GM23338 (cell line): ENCODE data around the gene CDCP1. TPM values are rescaled to one million over a fixed set of nuclear protein-coding genes. Genes with fewer than 3 reads are reported as not detected.

Experiments
- ATAC-seq: fragments of 200-7000 bp; cut with Tn5 transposase; 3 replicates; pipeline ENCODE4 v1.9.1; 2020
- DNase-seq: peaks from one replicate; pipeline ENCODE4 v3.0.0-alpha.2; 2015; ENCODE audit warnings: low spot score
- H2AFZ ChIP-seq: fragments of 200-600 bp; sonication (generic); 2 replicates; pipeline ENCODE4 v1.8.0; 2016; ENCODE audit warnings: antibody characterized with exemption, mild to moderate bottlenecking, moderate library complexity
- H3F3A ChIP-seq: fragments of 200-600 bp; sonication (generic); replicated peaks from 2 replicates; pipeline ENCODE4 v1.8.0; 2017; ENCODE audit warnings: antibody characterized with exemption, mixed run types, low read depth
- H3K27ac ChIP-seq: fragments of 200-600 bp; sonication (generic); 2 replicates; pipeline ENCODE4 v1.6.1; 2016; ENCODE audit warnings: low read depth
- H3K27me3 ChIP-seq: fragments of 200-600 bp; sonication (generic); 2 replicates; pipeline ENCODE4 v1.8.0; 2016; ENCODE audit warnings: mild to moderate bottlenecking, mixed run types, moderate library complexity; ENCODE audit not compliant: insufficient read depth
- H3K36me3 ChIP-seq: fragments of 200-600 bp; sonication (generic); 2 replicates; pipeline ENCODE4 v1.8.0; 2016; ENCODE audit warnings: mild to moderate bottlenecking; ENCODE audit not compliant: insufficient read depth
- H3K4me1 ChIP-seq: fragments of 200-600 bp; sonication (generic); 2 replicates; pipeline ENCODE4 v1.8.0; 2016; ENCODE audit warnings: mild to moderate bottlenecking, moderate library complexity; ENCODE audit not compliant: insufficient read depth
- H3K4me2 ChIP-seq: fragments of 200-600 bp; sonication (generic); 2 replicates; pipeline ENCODE4 v1.7.1; 2017; ENCODE audit warnings: mixed run types
- H3K4me3 ChIP-seq: fragments of 200-600 bp; sonication (generic); 2 replicates; pipeline ENCODE4 v1.6.1; 2016; ENCODE audit warnings: mixed run types
- H3K79me2 ChIP-seq: fragments of 200-600 bp; sonication (generic); replicated peaks from 2 replicates; pipeline ENCODE4 v1.8.0; 2017; ENCODE audit warnings: mild to moderate bottlenecking; ENCODE audit not compliant: insufficient read depth
- H3K9me2 ChIP-seq: fragments of 200-600 bp; sonication (generic); 2 replicates; pipeline ENCODE4 v1.8.0; 2017; ENCODE audit not compliant: insufficient read depth
- H4K20me1 ChIP-seq: fragments of 200-600 bp; sonication (generic); replicated peaks from 2 replicates; pipeline ENCODE4 v1.8.0; 2017; ENCODE audit warnings: mild to moderate bottlenecking; ENCODE audit not compliant: insufficient read depth
- H3K27ac Mint-ChIP-seq: 2 replicates; pipeline ENCODE4 v1.8.0; 2020; ENCODE audit warnings: inconsistent platforms, mild to moderate bottlenecking, moderate library complexity, mixed read lengths
- H3K27me3 Mint-ChIP-seq: 3 replicates; pipeline ENCODE4 v1.8.0; 2022; ENCODE audit warnings: low read depth, mild to moderate bottlenecking, moderate library complexity, mixed read lengths, inconsistent platforms; ENCODE audit not compliant: insufficient read depth, poor library complexity
- H3K36me3 Mint-ChIP-seq: 3 replicates; pipeline ENCODE4 v1.8.0; 2021; ENCODE audit warnings: low read depth, mild to moderate bottlenecking, inconsistent platforms, moderate library complexity, mixed read lengths
- H3K4me1 Mint-ChIP-seq: 3 replicates; pipeline ENCODE4 v1.8.0; 2020; ENCODE audit warnings: mild to moderate bottlenecking, inconsistent platforms, mixed read lengths
- H3K4me3 Mint-ChIP-seq: 3 replicates; pipeline ENCODE4 v1.8.0; 2021; ENCODE audit warnings: moderate library complexity, mild to moderate bottlenecking, inconsistent platforms, mixed read lengths
- H3K9me3 Mint-ChIP-seq: 3 replicates; pipeline ENCODE4 v1.8.0; 2020; ENCODE audit warnings: moderate library complexity, mild to moderate bottlenecking, inconsistent platforms, mixed read lengths
- CREB1 ChIP-seq: fragments of 250-450 bp; sonication (Bioruptor Pico); IDR thresholded peaks from 2 replicates; pipeline ENCODE4 v1.5.0; 2020; ENCODE audit warnings: low read depth, mild to moderate bottlenecking, moderate library complexity
- CTCF ChIP-seq, 2 experiments: fragments of 200-600 bp in 1 of 2; sonication (generic) in 1 of 2; conservative IDR thresholded peaks; 2 replicates each; pipeline versions ENCODE4 v1.5.1 to v1.6.1; 2016 to 2017; ENCODE audit warnings: antibody characterized with exemption in 2 of 2, low read depth in 2 of 2, mild to moderate bottlenecking in 2 of 2, moderate library complexity in 1 of 2
- ETS1 ChIP-seq: IDR thresholded peaks from 2 replicates; pipeline ENCODE4 v1.6.1; 2016; ENCODE audit warnings: antibody characterized with exemption
- EZH2 ChIP-seq: fragments of 200-600 bp; sonication (generic); IDR thresholded peaks from one replicate; pipeline ENCODE4 v1.8.0; 2017; ENCODE audit warnings: antibody characterized with exemption, mild to moderate bottlenecking, low read depth; ENCODE audit not compliant: unreplicated experiment
- EZH2phosphoT487 ChIP-seq: fragments of 200-600 bp; sonication (generic); IDR thresholded peaks from one replicate; pipeline ENCODE4 v1.8.1; 2018; ENCODE audit warnings: antibody characterized with exemption; ENCODE audit not compliant: unreplicated experiment
- JUNB ChIP-seq: IDR thresholded peaks from one replicate; pipeline ENCODE4 v1.6.1; 2016; ENCODE audit warnings: antibody characterized with exemption; ENCODE audit not compliant: unreplicated experiment
- NANOG ChIP-seq: IDR thresholded peaks from 2 replicates; pipeline ENCODE4 v1.6.1; 2016; ENCODE audit warnings: antibody characterized with exemption, borderline replicate concordance
- REST ChIP-seq: IDR thresholded peaks from one replicate; pipeline ENCODE4 v1.6.1; 2018; ENCODE audit warnings: antibody characterized with exemption; ENCODE audit not compliant: unreplicated experiment
- STAT1 ChIP-seq: IDR thresholded peaks from one replicate; pipeline ENCODE4 v1.6.1; 2016; ENCODE audit warnings: antibody characterized with exemption; ENCODE audit not compliant: unreplicated experiment
- ZNF114 ChIP-seq: fragments of 250-450 bp; sonication (Bioruptor Pico); IDR thresholded peaks from 2 replicates; pipeline ENCODE4 v1.5.0; 2020; ENCODE audit warnings: mild to moderate bottlenecking, moderate library complexity
- polyA plus RNA-seq: library from polyadenylated mRNA; unstranded; fragments of >200 nt; fragmentation: Nextera tagmentation; extraction: Ambion mirVana; gene quantifications from 2 replicates; pipeline ENCODE4 v1.2.1, GENCODE V29; 2016
- total RNA-seq: library from RNA; depleted of rRNA; stranded (reverse); fragments of >200 nt; shearing (Covaris generic); gene quantifications from 2 replicates; pipeline ENCODE4 v1.2.3, GENCODE V29; 2014

CDCP1 gene
- total and polyA plus RNA-seq, 2 experiments from 2014 or later = 7.7 to 20.1 TPM

DNA sequence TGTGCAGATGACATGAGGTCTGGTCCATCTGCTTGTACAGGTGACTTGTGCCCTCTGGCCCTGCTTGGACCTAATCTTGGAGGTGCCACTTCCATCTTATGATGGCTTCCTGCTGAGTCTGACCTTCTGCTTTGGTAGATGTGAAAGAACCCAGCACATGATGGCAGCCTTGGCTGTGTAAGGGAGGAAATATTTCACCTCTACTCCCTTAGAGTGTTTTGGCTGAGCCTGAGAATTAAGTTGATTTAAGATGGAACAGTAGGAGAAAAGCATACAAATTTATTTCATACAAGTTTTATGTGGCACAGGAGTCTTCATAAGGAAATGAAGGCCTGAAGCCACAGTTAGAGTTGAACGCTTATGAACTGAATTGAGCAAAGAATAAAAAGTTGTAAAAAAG lies 27.6 kb upstream of the CDCP1 start (continued):
- TF ChIP-seq CTCF (conservative IDR thresholded peaks at IDR 0.05; ENCODE audit: low read depth in 2 of 2) (no peak), NANOG (no peak), STAT1 (no peak), ETS1 (no peak), ZNF114 (CRISPR knock-in tag) (no peak), JUNB (no peak), CREB1 (CRISPR knock-in tag) (no peak), EZH2phosphoT487 (no peak), EZH2 (no peak)

GRCh38 chr3:45171283-45171682 lies 25.1 kb upstream of the CDCP1 start:
- no peaks in the 10 kb centered on the region for H3K79me2 ChIP-seq
- no peak overlapping the region for H3K27ac ChIP-seq
- H3K36me3 ChIP-seq = no peaks in the 10 kb centered on the region
- TF ChIP-seq EZH2phosphoT487 (no peak), CTCF (conservative IDR thresholded peaks at IDR 0.05; ENCODE audit: low read depth in 2 of 2) (peak in 1 of 2 experiments; percentile 35; a peak in 3 of 4 replicates)
- ATAC-seq (no peak), DNase-seq (no peak)
- H3K4me3 ChIP-seq = no peak overlapping the region
- peaks cover 14% of the 10 kb centered on the region for H3K4me1 ChIP-seq
- H3K27me3 ChIP-seq = no peaks in the 10 kb centered on the region
- H3K4me1 Mint-ChIP-seq = peaks cover 17% of the 10 kb centered on the region
- H3K36me3 Mint-ChIP-seq = no peaks in the 10 kb centered on the region
- H3K9me3 Mint-ChIP-seq = no peaks in the 10 kb centered on the region; the same call in 2 of the 3 replicates
- no peak overlapping the region for H3K4me3 Mint-ChIP-seq
- H3K9me2 ChIP-seq = no peaks in the 10 kb centered on the region
- no peaks in the 10 kb centered on the region for H4K20me1 ChIP-seq
- peaks cover 16% of the 10 kb centered on the region for H3K27me3 Mint-ChIP-seq
- no peak overlapping the region for H3K4me2 ChIP-seq
- H3F3A ChIP-seq = no peaks in the 10 kb centered on the region
- H3K27ac Mint-ChIP-seq = no peak overlapping the region
- H2AFZ ChIP-seq = no peak overlapping the region

GRCh38 chr3:45170096-45170495 lies 23.9 kb upstream of the CDCP1 start:
- H3K4me1 ChIP-seq = peaks cover 14% of the 10 kb centered on the region
- H3K9me2 ChIP-seq = no peaks in the 10 kb centered on the region
- H3K27ac ChIP-seq = no peak overlapping the region
- no peaks in the 10 kb centered on the region for H3K36me3 ChIP-seq
- Mint-ChIP-seq H3K9me3 (peaks cover 5% of the 10 kb centered on the region; the same call in 2 of the 3 replicates), H3K27ac (no peak overlapping the region), H3K4me3 (no peak overlapping the region), H3K4me1 (peaks cover 18% of the 10 kb centered on the region), H3K27me3 (peaks cover 16% of the 10 kb centered on the region), H3K36me3 (no peaks in the 10 kb centered on the region)
- DNase-seq = no peak
- H3K4me3 ChIP-seq = no peak overlapping the region
- ATAC-seq = no peak
- no peaks in the 10 kb centered on the region for H4K20me1 ChIP-seq
- H2AFZ ChIP-seq = no peak overlapping the region
- H3K27me3 ChIP-seq = no peaks in the 10 kb centered on the region
- no peak overlapping the region for H3K4me2 ChIP-seq
- no peaks in the 10 kb centered on the region for H3F3A ChIP-seq
- no peaks in the 10 kb centered on the region for H3K79me2 ChIP-seq
- TF ChIP-seq EZH2phosphoT487 (no peak), NANOG (no peak), CREB1 (CRISPR knock-in tag) (no peak), REST (no peak), ETS1 (no peak), EZH2 (no peak)
